ENCODE data around the gene CREB3L4. TPM values are rescaled to one million over a fixed set of nuclear protein-coding genes. Genes with fewer than 3 reads are reported as not detected.

The CREB3L4 gene
- polyA plus RNA-seq, 2 of the 4 experiments (the other 2 are of a cell fraction), result 10.1 to 14.3 TPM

DNA sequence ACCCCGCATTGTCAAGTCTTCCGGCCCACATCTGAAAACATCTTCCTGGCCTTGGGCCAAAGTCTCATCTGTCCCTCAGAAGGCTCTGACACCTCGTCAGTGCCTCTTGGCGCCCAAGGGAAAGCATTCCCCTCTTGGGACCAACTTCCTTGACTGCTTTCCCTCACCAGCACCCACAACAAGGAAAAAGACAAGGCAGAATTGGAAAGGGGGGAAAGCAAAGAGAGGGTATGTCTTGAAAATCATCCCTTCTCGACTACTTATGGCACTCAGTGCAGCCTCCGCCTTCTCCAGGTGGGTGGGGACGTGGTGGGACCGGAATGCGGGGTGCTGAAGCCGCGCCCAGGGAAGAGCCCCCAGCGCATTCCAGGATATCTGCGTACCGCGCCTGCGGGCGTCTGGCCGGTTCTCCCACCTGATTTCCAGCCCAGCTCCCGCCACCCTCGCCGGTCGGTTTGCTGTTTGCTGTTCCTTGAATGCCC is 3.8 kb upstream of the CREB3L4 start:
- H3K4me1 ChIP-seq, result peaks cover 34% of the 10 kb centered on the region
- peak overlapping the region; percentile 73 for H3K4me3 ChIP-seq
- DNase-seq (ENCODE audit: low read depth in 1 of 2, low spot score in 1 of 2) (peak; percentile 59 to 78), FAIRE-seq (no peak), ATAC-seq (peak; percentile 27 to 55)
- POLR2A ChIA-PET, result interaction anchor here (0.9 to 4.0 kb wide), 9 partner anchors 9 to 337 kb away, joined by 3 to 30 read pairs (median 7); partner anchors contain the start of genes DENND4B, GATAD2B, JTB and RPS27
- 1% methylated on average over 22 of the region's 22 CpGs for WGBS (ENCODE audit: missing lambda C conversion rate)
- CTCF ChIA-PET, result interaction anchor here (1.0 to 3.6 kb wide), 4 partner anchors 18 to 143 kb away, joined by 3 to 26 read pairs (median 12); partner anchors contain the start of genes DENND4B and RAB13
- peak overlapping the region; percentile 89 to 95 for H3K27ac ChIP-seq
- H3K9me3 ChIP-seq, result no peaks in the 10 kb centered on the region
- H3K4me2 ChIP-seq, result peak overlapping the region; percentile 84
- TF ChIP-seq TFCP2L1 (CRISPR knock-in tag; IDR thresholded peaks at IDR 0.05), result 0 out of 2 replicates have a peak, but pooled peaks have one; percentile 43
- TF ChIP-seq RAD21 (conservative IDR thresholded peaks at IDR 0.05 in 1 of 2, IDR thresholded peaks at IDR 0.05 in 1 of 2), result no peak
- peak; percentile 19; the same call in 1 of the 2 replicates for TF ChIP-seq E2F6 (IDR thresholded peaks at IDR 0.05; ENCODE audit: borderline replicate concordance, low read depth)
- 0 out of 2 replicates have a peak, but pooled peaks have one; percentile 23 for TF ChIP-seq ATOH8 (CRISPR knock-in tag; IDR thresholded peaks at IDR 0.05; ENCODE audit: low read depth)
- TF ChIP-seq, protein P1, sequence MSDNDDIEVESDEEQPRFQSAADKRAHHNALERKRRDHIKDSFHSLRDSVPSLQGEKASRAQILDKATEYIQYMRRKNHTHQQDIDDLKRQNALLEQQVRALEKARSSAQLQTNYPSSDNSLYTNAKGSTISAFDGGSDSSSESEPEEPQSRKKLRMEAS (IDR thresholded peaks at IDR 0.05), result peak; percentile 49
- TF ChIP-seq JUN (IDR thresholded peaks at IDR 0.05), result peak in 1 of 2 experiments; percentile 47; a peak in 2 of 5 replicates
- TF ChIP-seq KDM1A (IDR thresholded peaks at IDR 0.05; ENCODE audit: low read depth), result no peak
- TF ChIP-seq BCL3 (IDR thresholded peaks at IDR 0.05), result no peak

DNA sequence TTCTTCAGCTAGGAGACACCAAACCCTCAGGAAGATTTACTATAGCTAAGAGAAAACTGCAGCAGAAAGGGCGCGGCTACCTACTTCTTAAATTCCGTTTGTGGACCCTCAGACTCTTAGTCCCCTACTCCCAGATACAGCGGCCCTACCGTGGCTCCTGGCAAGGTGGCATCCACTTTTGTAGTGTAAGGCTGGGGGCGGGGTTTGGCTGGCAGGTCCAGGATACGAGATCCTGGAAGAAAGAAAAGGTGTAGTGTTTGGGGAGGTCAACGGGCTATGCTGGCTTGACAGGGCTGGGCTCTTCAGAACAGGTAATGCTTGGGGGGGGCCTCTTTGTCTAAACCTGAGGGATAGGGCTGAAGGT is 280 bp downstream of the CREB3L4 start:
- H3K27ac ChIP-seq, result peak overlapping the region; percentile 90 to 92
- peak overlapping the region; percentile 64 for H3K4me3 ChIP-seq
- ChIA-PET POLR2A (interaction anchor here (1.1 to 4.2 kb wide), 11 partner anchors 9 to 334 kb away, joined by 3 to 78 read pairs (median 8); partner anchors contain the start of genes CHTOP, CRTC2, DENND4B and JTB), CTCF (interaction anchor here (1.2 to 4.7 kb wide), 12 partner anchors 10 to 579 kb away, joined by 3 to 52 read pairs (median 5); partner anchors contain the start of genes CRTC2, DENND4B, JTB and RAB13)
- no peak for FAIRE-seq
- H3K4me1 ChIP-seq, result peaks cover 17% of the 10 kb centered on the region
- 10% methylated on average over 8 of the region's 8 CpGs for WGBS (ENCODE audit: missing lambda C conversion rate)
- H3K4me2 ChIP-seq, result peak overlapping the region; percentile 99
- no peaks in the 10 kb centered on the region for H3K9me3 ChIP-seq
- ATAC-seq, result no peak
- no peak for TF ChIP-seq TFCP2L1 (CRISPR knock-in tag; IDR thresholded peaks at IDR 0.05)
- TF ChIP-seq EP300 (IDR thresholded peaks at IDR 0.05), result no peak
- no peak for TF ChIP-seq CHD4 (IDR thresholded peaks at IDR 0.05; ENCODE audit: borderline replicate concordance)
- TF ChIP-seq HOXA7 (CRISPR knock-in tag; IDR thresholded peaks at IDR 0.05), result no peak
- no peak for TF ChIP-seq GATA3 (IDR thresholded peaks at IDR 0.05; ENCODE audit: borderline replicate concordance)
- no peak for TF ChIP-seq EHMT2 (IDR thresholded peaks at IDR 0.05; ENCODE audit: low read depth)
- TF ChIP-seq, protein P2, sequence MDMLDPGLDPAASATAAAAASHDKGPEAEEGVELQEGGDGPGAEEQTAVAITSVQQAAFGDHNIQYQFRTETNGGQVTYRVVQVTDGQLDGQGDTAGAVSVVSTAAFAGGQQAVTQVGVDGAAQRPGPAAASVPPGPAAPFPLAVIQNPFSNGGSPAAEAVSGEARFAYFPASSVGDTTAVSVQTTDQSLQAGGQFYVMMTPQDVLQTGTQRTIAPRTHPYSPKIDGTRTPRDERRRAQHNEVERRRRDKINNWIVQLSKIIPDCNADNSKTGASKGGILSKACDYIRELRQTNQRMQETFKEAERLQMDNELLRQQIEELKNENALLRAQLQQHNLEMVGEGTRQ (IDR thresholded peaks at IDR 0.05), result no peak
- TF ChIP-seq RFX5 (IDR thresholded peaks at IDR 0.05), result no peak
- TF ChIP-seq FOSL2 (IDR thresholded peaks at IDR 0.05), result no peak
- no peak for TF ChIP-seq FOSL2 (CRISPR knock-in tag; IDR thresholded peaks at IDR 0.05)
- TF ChIP-seq JUNB (IDR thresholded peaks at IDR 0.05), result no peak
- TF ChIP-seq HMGXB4 (CRISPR knock-in tag; IDR thresholded peaks at IDR 0.05; ENCODE audit: borderline replicate concordance), result no peak
- no peak for TF ChIP-seq ZFP36 (IDR thresholded peaks at IDR 0.05; ENCODE audit: borderline replicate concordance, partially characterized antibody)
- no peak for TF ChIP-seq MAFK (IDR thresholded peaks at IDR 0.05; ENCODE audit: partially characterized antibody)
- TF ChIP-seq, protein P3, sequence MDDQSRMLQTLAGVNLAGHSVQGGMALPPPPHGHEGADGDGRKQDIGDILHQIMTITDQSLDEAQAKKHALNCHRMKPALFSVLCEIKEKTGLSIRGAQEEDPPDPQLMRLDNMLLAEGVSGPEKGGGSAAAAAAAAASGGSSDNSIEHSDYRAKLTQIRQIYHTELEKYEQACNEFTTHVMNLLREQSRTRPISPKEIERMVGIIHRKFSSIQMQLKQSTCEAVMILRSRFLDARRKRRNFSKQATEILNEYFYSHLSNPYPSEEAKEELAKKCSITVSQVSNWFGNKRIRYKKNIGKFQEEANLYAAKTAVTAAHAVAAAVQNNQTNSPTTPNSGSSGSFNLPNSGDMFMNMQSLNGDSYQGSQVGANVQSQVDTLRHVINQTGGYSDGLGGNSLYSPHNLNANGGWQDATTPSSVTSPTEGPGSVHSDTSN (IDR thresholded peaks at IDR 0.05), result no peak
- TF ChIP-seq SMC3 (IDR thresholded peaks at IDR 0.05), result no peak
- no peak for TF ChIP-seq ATOH8 (CRISPR knock-in tag; IDR thresholded peaks at IDR 0.05; ENCODE audit: low read depth)
- no peak for TF ChIP-seq ZNF302 (CRISPR knock-in tag; IDR thresholded peaks at IDR 0.05)
- TF ChIP-seq RCOR1 (IDR thresholded peaks at IDR 0.05; ENCODE audit: low read depth, low read length), result no peak
- no peak for DNase-seq (ENCODE audit: low read depth in 1 of 2, low spot score in 1 of 2)
